Thyroid gland (tissue), 4 donors: ENCODE measurements around the gene LMOD1. TPM values are rescaled to one million over a fixed set of nuclear protein-coding genes. Genes with fewer than 3 reads are reported as not detected.
"Not testable (repeated sequence)": the region's sequence is repeated elsewhere in the genome, so short reads cannot be mapped to it uniquely, and the experiment has no call there.

Experiments
- DNase-seq, 2 donors: peaks; one replicate each; pipeline ENCODE4 v3.0.0-alpha.2; 2019
- H3K27ac ChIP-seq, 3 donors: fragments of 200-600 bp; sonication (generic); 1 replicate in 2 of 3; 2 replicates in 1 of 3; pipeline ENCODE4 v1.5.1; 2016 to 2019; ENCODE audit warnings: mild to moderate bottlenecking in 1 of 3, moderate library complexity in 1 of 3
- H3K27me3 ChIP-seq: fragments of 200-600 bp; sonication (generic); one replicate; pipeline ENCODE4 v1.5.1; 2019
- H3K36me3 ChIP-seq, 2 donors: fragments of 200-600 bp; sonication (generic); one replicate each; pipeline ENCODE4 v1.5.1; 2016 to 2019
- H3K4me1 ChIP-seq, 2 donors: fragments of 200-600 bp; sonication (generic); one replicate each; pipeline ENCODE4 v1.5.1; 2017 to 2019
- H3K4me3 ChIP-seq, 3 donors: fragments of 200-600 bp; sonication (generic); replicated peaks in 1 of 3; 1 replicate in 2 of 3; 2 replicates in 1 of 3; pipeline ENCODE4 v1.5.1; 2016; ENCODE audit warnings: mild to moderate bottlenecking in 1 of 3
- H3K9me3 ChIP-seq: fragments of 200-600 bp; sonication (generic); one replicate; pipeline ENCODE4 v1.5.1; 2017
- CTCF ChIP-seq, 6 experiments: fragments of 200-600 bp in 3 of 6; fragments of 450-650 bp in 3 of 6; sonication (generic) in 3 of 6; IDR thresholded peaks; one replicate each; pipeline ENCODE4 v1.5.1; 2016 to 2019; ENCODE audit warnings: antibody characterized with exemption in 6 of 6, mild to moderate bottlenecking in 2 of 6, inconsistent platforms in 1 of 6, moderate library complexity in 1 of 6
- POLR2A ChIP-seq, 2 donors: fragments of 450-650 bp; IDR thresholded peaks; one replicate each; pipeline ENCODE4 v1.6.1; 2017; ENCODE audit warnings: antibody characterized with exemption in 2 of 2, mild to moderate bottlenecking in 2 of 2, moderate library complexity in 1 of 2
- WGBS, 2 donors: methylation state at CpG; one replicate each; pipeline ENCODE4 v1.1.5; 2017; 5-methylcytosine and 5-hydroxymethylcytosine counted together
- intact Hi-C: fragments of 100-400 bp; cut with DNase I; formaldehyde crosslinking; loops from one replicate; pipeline ENCODE4 v1.15.1; 2023
- total RNA-seq, 4 donors: library from RNA; depleted of rRNA; stranded (reverse); fragments of >200 nt; gene quantifications; one replicate each; pipeline ENCODE4 v1.2.3, GENCODE V29; 2016

Gene LMOD1
- total RNA-seq, 4 donors from 2014 or later: 30.6 to 50.0 (median 35.9) TPM

DNA sequence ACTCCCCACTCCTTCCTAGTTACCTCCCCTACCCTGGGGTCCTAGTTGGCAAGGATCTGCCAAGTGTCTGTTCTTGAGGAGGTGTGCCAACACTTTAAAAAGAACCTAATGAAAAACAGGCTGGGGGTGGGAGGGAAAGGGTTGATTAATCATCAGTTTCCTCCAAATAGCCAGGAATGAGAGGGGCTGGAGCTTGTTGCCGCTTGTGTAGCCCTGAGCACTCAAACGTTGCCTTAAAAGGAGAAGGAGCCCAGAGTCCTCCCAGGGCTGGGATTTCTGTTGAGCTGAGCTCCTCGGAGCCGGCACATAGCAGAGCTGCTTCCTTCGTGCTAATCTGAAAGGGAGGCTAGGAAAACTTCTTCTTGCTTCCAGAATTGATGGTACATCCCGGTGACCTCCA, 41.8 kb downstream of the LMOD1 start:
- TF ChIP-seq CTCF (IDR thresholded peaks at IDR 0.05): no peak
- peak in 1 of 2 donors; percentile 91 for TF ChIP-seq POLR2A (IDR thresholded peaks at IDR 0.05)
- peak; percentile 79 to 85 for DNase-seq
- H3K36me3 ChIP-seq: no peaks in the 10 kb centered on the region
- H3K27ac ChIP-seq: peak overlapping the region; percentile 88 to 98 (median 96)
- no peaks in the 10 kb centered on the region for H3K9me3 ChIP-seq
- H3K4me1 ChIP-seq: peaks cover 65 to 81% of the 10 kb centered on the region in 2 donors
- intact Hi-C loops: no loop called here
- WGBS, 2 donors: 24 to 28% methylated on average over 6 of the region's 6 CpGs
- no peak overlapping the region for H3K4me3 ChIP-seq
- H3K27me3 ChIP-seq: no peaks in the 10 kb centered on the region

GRCh38 chr1:201903135-201903534, 43.2 kb downstream of the LMOD1 start:
- DNase-seq: peak; percentile 84 to 85
- Histone ChIP-seq H3K4me1 (peaks cover 73 to 88% of the 10 kb centered on the region in 2 donors), H3K9me3 (no peaks in the 10 kb centered on the region), H3K27me3 (no peaks in the 10 kb centered on the region), H3K27ac (peak overlapping the region; percentile 88 to 98 (median 96)), H3K4me3 (no peak overlapping the region), H3K36me3 (no peaks in the 10 kb centered on the region)
- peak in 1 of 2 donors; percentile 48 for TF ChIP-seq POLR2A (IDR thresholded peaks at IDR 0.05)
- no peak for TF ChIP-seq CTCF (IDR thresholded peaks at IDR 0.05)
- WGBS, 2 donors: 23 to 31% methylated on average over 5 of the region's 5 CpGs
- intact Hi-C loops: no loop called here

- Histone ChIP-seq H3K9me3 (no peaks in the 10 kb centered on the region), H3K27me3 (no peaks in the 10 kb centered on the region), H3K4me3 (no peak overlapping the region), H3K4me1 (peaks cover 64 to 78% of the 10 kb centered on the region in 2 donors), H3K36me3 (no peaks in the 10 kb centered on the region), H3K27ac (peak overlapping the region; percentile 88 to 98 (median 96))
- WGBS, 2 donors: 77 to 78% methylated on average over 3 of the region's 3 CpGs
- DNase-seq: no peak
- TF ChIP-seq CTCF (IDR thresholded peaks at IDR 0.05) (no peak), POLR2A (IDR thresholded peaks at IDR 0.05) (no peak)
- intact Hi-C loops: no loop called here
Observed at GRCh38 chr1:201902198-201902597, 44.1 kb downstream of the LMOD1 start.

DNA sequence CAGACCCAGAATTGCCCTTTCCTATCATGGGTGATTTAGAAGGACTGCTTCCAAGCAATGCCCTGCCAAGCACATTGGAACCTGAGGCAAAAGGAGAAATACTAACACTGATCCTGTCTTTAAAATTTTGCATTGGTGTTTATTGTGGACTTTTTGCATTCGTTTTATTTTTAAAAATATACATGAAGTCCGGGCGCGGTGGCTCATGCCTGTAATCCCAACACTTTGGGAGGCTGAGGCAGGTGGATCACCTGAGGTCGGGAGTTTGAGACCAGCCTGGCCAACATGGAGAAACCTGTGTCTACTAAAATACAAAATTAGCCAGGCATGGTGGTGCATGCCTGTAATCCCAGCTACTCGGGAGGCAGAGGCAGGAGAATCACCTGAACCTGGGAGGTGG, 45.3 kb downstream of the LMOD1 start:
- H3K9me3 ChIP-seq, intact Hi-C loops, DNase-seq, H3K27me3 ChIP-seq, H3K36me3 ChIP-seq, H3K4me3 ChIP-seq: not testable (repeated sequence)
- peak in 1 of 2 donors; percentile 2 for TF ChIP-seq POLR2A (IDR thresholded peaks at IDR 0.05)
- WGBS, 2 donors: 88 to 93% methylated on average over 6 of the region's 6 CpGs
- peaks cover 64 to 71% of the 10 kb centered on the region in 2 donors for H3K4me1 ChIP-seq
- H3K27ac ChIP-seq: peak overlapping the region; percentile 84 to 96 (median 84)

- no peak overlapping the region for H3K4me3 ChIP-seq
- intact Hi-C loops: no loop called here
- no peaks in the 10 kb centered on the region for H3K9me3 ChIP-seq
- no peaks in the 10 kb centered on the region for H3K27me3 ChIP-seq
- peak; percentile 66 to 70 for DNase-seq
- H3K4me1 ChIP-seq: peaks cover 59 to 67% of the 10 kb centered on the region in 2 donors
- TF ChIP-seq CTCF (IDR thresholded peaks at IDR 0.05): no peak
- peak in 1 of 2 donors; percentile 49 for TF ChIP-seq POLR2A (IDR thresholded peaks at IDR 0.05)
- peak overlapping the region; percentile 84 to 96 (median 84) for H3K27ac ChIP-seq
- H3K36me3 ChIP-seq: no peaks in the 10 kb centered on the region
- 24 to 39% methylated on average over 5 of the region's 5 CpGs for WGBS, 2 donors
Observed at GRCh38 chr1:201900476-201900875, 45.9 kb downstream of the LMOD1 start.
